ENCODE measurements around the gene VPS8. TPM values are rescaled to one million over a fixed set of nuclear protein-coding genes. Genes with fewer than 3 reads are reported as not detected.

Gene VPS8
- total and polyA plus RNA-seq, 2 of the 13 experiments (the other 11 are each of a cell fraction or from before 2014, with no cell fraction given) = 14.2 to 35.1 TPM

DNA sequence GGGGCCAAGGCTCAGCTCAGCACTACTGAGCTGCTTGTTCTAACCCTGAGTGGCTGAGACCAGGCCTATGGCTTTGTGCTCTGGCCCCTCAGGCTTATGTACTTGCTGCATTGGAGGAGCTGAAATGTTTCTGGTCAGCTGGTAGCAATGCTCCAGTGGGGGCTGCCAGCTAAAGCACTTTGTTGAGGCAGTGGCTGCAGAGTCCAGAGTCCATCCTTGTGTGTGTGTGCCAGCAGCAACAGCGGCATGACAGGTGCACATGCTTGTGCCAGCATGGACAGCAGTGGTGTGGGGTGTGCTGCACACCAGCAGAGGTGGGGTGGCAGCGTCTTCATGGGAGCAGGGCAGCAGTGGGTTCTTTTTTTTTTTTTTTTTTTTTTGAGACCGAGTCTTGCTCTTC is 169.1 kb downstream of the VPS8 start (continued):
- TF ChIP-seq NFIC (IDR thresholded peaks at IDR 0.05; ENCODE audit: low read length) (no peak), TP53 (CRISPR knock-in tag; conservative IDR thresholded peaks at IDR 0.05) (no peak), ZMYM3 (CRISPR knock-in tag; IDR thresholded peaks at IDR 0.05) (peak; percentile 36; the same call in 1 of the 2 replicates), MYC (CRISPR knock-in tag; IDR thresholded peaks at IDR 0.05; ENCODE audit: borderline replicate concordance) (peak; percentile 54; the same call in 1 of the 2 replicates), ZNF468 (CRISPR knock-in tag; IDR thresholded peaks at IDR 0.05) (no peak), PATZ1 (CRISPR knock-in tag; IDR thresholded peaks at IDR 0.05) (peak; percentile 59; the same call in 1 of the 2 replicates), ZBTB8A (CRISPR knock-in tag; IDR thresholded peaks at IDR 0.05; ENCODE audit: borderline replicate concordance, low read depth) (no peak), HNRNPH1 (optimal IDR thresholded peaks at IDR 0.05; ENCODE audit: low read depth, low read length) (no peak), ZNF609 (CRISPR knock-in tag; IDR thresholded peaks at IDR 0.05; ENCODE audit: borderline replicate concordance) (no peak), GATAD2A (CRISPR knock-in tag; IDR thresholded peaks at IDR 0.05) (peak; percentile 54; the same call in 1 of the 2 replicates), TEAD3 (CRISPR knock-in tag; optimal IDR thresholded peaks at IDR 0.05; ENCODE audit: borderline replicate concordance) (peak; percentile 60), ZNF616 (CRISPR knock-in tag; IDR thresholded peaks at IDR 0.05; ENCODE audit: low read depth) (no peak), ZNF678 (CRISPR knock-in tag; IDR thresholded peaks at IDR 0.05) (no peak), ZBTB7B (CRISPR knock-in tag; IDR thresholded peaks at IDR 0.05) (0 out of 2 replicates have a peak, but pooled peaks have one; percentile 35), ZNF644 (CRISPR knock-in tag; IDR thresholded peaks at IDR 0.05; ENCODE audit: low read depth) (peak; percentile 88), TAF1 (CRISPR knock-in tag; IDR thresholded peaks at IDR 0.05) (no peak), SIN3A (IDR thresholded peaks at IDR 0.05; ENCODE audit: borderline replicate concordance, low read depth, low read length) (no peak), CCDC6 (CRISPR knock-in tag; IDR thresholded peaks at IDR 0.05) (no peak), ZBTB7A (CRISPR knock-in tag; IDR thresholded peaks at IDR 0.05) (no peak), RBM39 (IDR thresholded peaks at IDR 0.05; ENCODE audit: low read depth, low read length, poor library complexity, severe bottlenecking) (no peak), HNRNPUL1 (IDR thresholded peaks at IDR 0.05; ENCODE audit: low read depth, low read length) (no peak), SOX5 (CRISPR knock-in tag; IDR thresholded peaks at IDR 0.05; ENCODE audit: borderline replicate concordance) (peak; percentile 34; the same call in 1 of the 2 replicates), ZNF549 (CRISPR knock-in tag; IDR thresholded peaks at IDR 0.05) (no peak), SIX4 (CRISPR knock-in tag; IDR thresholded peaks at IDR 0.05) (no peak), FOXA3 (CRISPR knock-in tag; IDR thresholded peaks at IDR 0.05) (0 out of 2 replicates have a peak, but pooled peaks have one; percentile 20)
- TF ChIP-seq, protein P1, sequence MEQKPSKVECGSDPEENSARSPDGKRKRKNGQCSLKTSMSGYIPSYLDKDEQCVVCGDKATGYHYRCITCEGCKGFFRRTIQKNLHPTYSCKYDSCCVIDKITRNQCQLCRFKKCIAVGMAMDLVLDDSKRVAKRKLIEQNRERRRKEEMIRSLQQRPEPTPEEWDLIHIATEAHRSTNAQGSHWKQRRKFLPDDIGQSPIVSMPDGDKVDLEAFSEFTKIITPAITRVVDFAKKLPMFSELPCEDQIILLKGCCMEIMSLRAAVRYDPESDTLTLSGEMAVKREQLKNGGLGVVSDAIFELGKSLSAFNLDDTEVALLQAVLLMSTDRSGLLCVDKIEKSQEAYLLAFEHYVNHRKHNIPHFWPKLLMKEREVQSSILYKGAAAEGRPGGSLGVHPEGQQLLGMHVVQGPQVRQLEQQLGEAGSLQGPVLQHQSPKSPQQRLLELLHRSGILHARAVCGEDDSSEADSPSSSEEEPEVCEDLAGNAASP (CRISPR knock-in tag; IDR thresholded peaks at IDR 0.05; ENCODE audit: borderline replicate concordance) = no peak

All from HepG2 (cell line).